Stomach (tissue), 19 donors: Measurements from ENCODE around the gene RAB27A. TPM values are rescaled to one million over a fixed set of nuclear protein-coding genes. Genes with fewer than 3 reads are reported as not detected.

Source experiments
- DNase-seq, 2 donors: peaks; one replicate each; pipeline versions ENCODE4 v3.0.0 to v3.0.0-alpha.2; 2013 to 2019
- H3K27ac ChIP-seq, 5 donors: fragments of 200-600 bp in 4 of 5; sonication (generic) in 4 of 5; one replicate each; pipeline ENCODE4 v1.5.1; 2013 to 2019; ENCODE audit warnings: mild to moderate bottlenecking in 1 of 5, moderate library complexity in 1 of 5
- H3K27me3 ChIP-seq, 3 donors: fragments of 200-600 bp; sonication (generic); one replicate each; pipeline ENCODE4 v1.5.1; 2017 to 2019; ENCODE audit warnings: mixed run types in 1 of 3
- H3K36me3 ChIP-seq, 4 donors: fragments of 200-600 bp; sonication (generic); 1 replicate in 3 of 4; 2 replicates in 1 of 4; pipeline ENCODE4 v1.5.1; 2016 to 2019
- H3K4me1 ChIP-seq, 4 donors: fragments of 200-600 bp; sonication (generic); one replicate each; pipeline ENCODE4 v1.5.1; 2016 to 2019
- H3K4me3 ChIP-seq, 4 donors: fragments of 200-600 bp; sonication (generic) in 3 of 4; one replicate each; pipeline ENCODE4 v1.5.1; 2016 to 2019; ENCODE audit warnings: mild to moderate bottlenecking in 1 of 4
- H3K9me3 ChIP-seq, 4 donors: fragments of 200-600 bp; sonication (generic); one replicate each; pipeline ENCODE4 v1.5.1; 2016 to 2019
- EP300 ChIP-seq: sonication (generic); formaldehyde crosslinking; IDR thresholded peaks from one replicate; pipeline ENCODE4 v1.6.1; 2017; ENCODE audit warnings: antibody characterized with exemption
- POLR2A ChIP-seq, 4 donors: fragments of 450-650 bp; IDR thresholded peaks; one replicate each; pipeline ENCODE4 v1.6.1; 2016; ENCODE audit warnings: antibody characterized with exemption in 4 of 4, control low read depth in 2 of 4, mild to moderate bottlenecking in 1 of 4, moderate library complexity in 1 of 4
- POLR2AphosphoS5 ChIP-seq, 3 donors: sonication (generic); formaldehyde crosslinking; IDR thresholded peaks; one replicate each; pipeline ENCODE4 v1.6.1; 2016; ENCODE audit warnings: antibody characterized with exemption in 3 of 3
- WGBS, 5 donors: extraction: QIAGEN DNeasy Blood & Tissue Kit in 3 of 5; methylation state at CpG; one replicate each; pipeline versions ENCODE4 v1.1.5 to v1.1.7; 2013 to 2018; 5-methylcytosine and 5-hydroxymethylcytosine counted together
- intact Hi-C: fragments of 100-400 bp; cut with DNase I; formaldehyde crosslinking; loops from one replicate; pipeline ENCODE4 v1.15.1; 2023; ENCODE audit warnings: low total_unique reads
- long read RNA-seq, 10 donors: transcript quantifications; one replicate each; lab custom pipeline, GENCODE V29; 2026
- polyA plus RNA-seq, 3 donors: library from polyadenylated mRNA; stranded (reverse); fragments of 200-250 nt; gene quantifications; one replicate each; pipeline ENCODE4 v1.2.3, GENCODE V29; 2013
- total RNA-seq, 5 donors: library from RNA; depleted of rRNA; stranded (reverse); fragments of >200 nt; gene quantifications; one replicate each; pipeline versions ENCODE4 v1.1.0 to v1.2.3, GENCODE V29; 2014 to 2016
- TF ChIP-seq, protein P1 (sequence below), 7 experiments: fragments of 450-650 bp in 4 of 7; fragments of 200-600 bp in 3 of 7; sonication (generic) in 3 of 7; IDR thresholded peaks; one replicate each; pipeline ENCODE4 v1.5.1; 2016 to 2019; ENCODE audit warnings: antibody characterized with exemption in 7 of 7, control low read depth in 2 of 7, mild to moderate bottlenecking in 1 of 7
- donor health status: healthy with polysubstance abuse.
- donor health status: Bipolar disorder and iron deficiency.
- donor health status: healthy.

Gene RAB27A
- total RNA-seq (10 to 100 TPM in 4 of 5 donors, 1 to 10 TPM in 1; 4.3 to 78.4 (median 56.7) TPM), polyA plus RNA-seq (100 to 1,000 TPM in 1 of 3 donors, 10 to 100 TPM in 2; 19.0 to 146 (median 59.5) TPM)
- long read RNA-seq, donor 1, partial matches to known transcripts = 0 of 3 reads
- long read RNA-seq, donor 1, other reads (novel, unspliced or antisense) = 0 of 3 reads
- long read RNA-seq, donor 2, transcript RAB27A-201 (7 exons, 3,446 nt) = major isoform, 6 of 6 reads
- long read RNA-seq, donor 2, partial matches to known transcripts = 0 of 6 reads
- long read RNA-seq, donor 2, other reads (novel, unspliced or antisense) = 0 of 6 reads
- long read RNA-seq, donor 3, partial matches to known transcripts = 0 of 2 reads
- long read RNA-seq, donor 3, other reads (novel, unspliced or antisense) = 0 of 2 reads
- long read RNA-seq, donor 4 = 0 reads
- long read RNA-seq, donor 5, transcript RAB27A-201 (7 exons, 3,446 nt) = major isoform, 5 of 5 reads
- long read RNA-seq, donor 5, partial matches to known transcripts = 0 of 5 reads
- long read RNA-seq, donor 5, other reads (novel, unspliced or antisense) = 0 of 5 reads
- long read RNA-seq, donor 6, transcript RAB27A-201 (7 exons, 3,446 nt) = major isoform, 26 of 30 reads
- long read RNA-seq, donor 6, partial matches to known transcripts = 0 of 30 reads
- long read RNA-seq, donor 6, other reads (novel, unspliced or antisense) = 0 of 30 reads
- long read RNA-seq, donor 7, transcript RAB27A-201 (7 exons, 3,446 nt) = major isoform, 7 of 9 reads
- long read RNA-seq, donor 7, partial matches to known transcripts = 0 of 9 reads
- long read RNA-seq, donor 7, other reads (novel, unspliced or antisense) = 0 of 9 reads
- long read RNA-seq, donor 8, partial matches to known transcripts = 0 of 4 reads
- long read RNA-seq, donor 8, other reads (novel, unspliced or antisense) = 0 of 4 reads
- long read RNA-seq, donor 9, partial matches to known transcripts = 0 of 5 reads
- long read RNA-seq, donor 9, other reads (novel, unspliced or antisense) = 0 of 5 reads
- long read RNA-seq, donor 10, partial matches to known transcripts = 0 of 1 reads
- long read RNA-seq, donor 10, other reads (novel, unspliced or antisense) = 0 of 1 reads

GRCh38 chr15:55289746-55290527, at the start of gene RAB27A:
TSS of gene RAB27A (minus strand) at chr15:55289813. CDS start at chr15:55234934, 54,879 bp downstream.
- intact Hi-C loops = loop anchor here (5.0 kb wide), 1 partner anchor 73 kb away; no protein-coding TSS in a partner anchor
- peak; percentile 85 to 90 for DNase-seq

DNA sequence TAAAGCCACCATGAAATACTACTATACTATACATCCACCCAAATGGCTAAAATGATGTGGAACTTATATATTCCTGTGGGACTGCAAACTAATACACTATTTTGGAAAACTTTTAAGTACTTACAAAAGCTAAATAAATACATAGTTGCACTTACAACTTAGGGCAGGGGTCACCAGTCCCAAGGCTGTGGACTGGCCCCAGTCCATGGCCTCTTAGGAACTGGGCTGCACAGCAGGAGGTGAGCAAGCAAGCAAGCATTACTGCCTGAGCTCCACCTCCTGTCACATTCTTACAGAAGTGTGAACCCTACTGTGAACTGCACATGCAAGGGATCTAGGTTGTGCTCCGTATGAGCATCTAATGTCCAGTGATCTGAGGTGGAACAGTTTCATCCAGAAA, 47.5 kb upstream of the RAB27A start:
- no peak for DNase-seq
- no peak overlapping the region for H3K27ac ChIP-seq
- WGBS, 5 donors = 90 to 100% (median 93%) methylated on average over 1 of the region's 1 CpG
- no peak overlapping the region for H3K4me3 ChIP-seq
- peaks cover 0 to 86% (median 76%) of the 10 kb centered on the region in 4 donors for H3K36me3 ChIP-seq
- no peaks in the 10 kb centered on the region for H3K27me3 ChIP-seq
- no peaks in the 10 kb centered on the region for H3K9me3 ChIP-seq
- H3K4me1 ChIP-seq = no peaks in the 10 kb centered on the region
- intact Hi-C loops = no loop called here
- TF ChIP-seq, protein P1, sequence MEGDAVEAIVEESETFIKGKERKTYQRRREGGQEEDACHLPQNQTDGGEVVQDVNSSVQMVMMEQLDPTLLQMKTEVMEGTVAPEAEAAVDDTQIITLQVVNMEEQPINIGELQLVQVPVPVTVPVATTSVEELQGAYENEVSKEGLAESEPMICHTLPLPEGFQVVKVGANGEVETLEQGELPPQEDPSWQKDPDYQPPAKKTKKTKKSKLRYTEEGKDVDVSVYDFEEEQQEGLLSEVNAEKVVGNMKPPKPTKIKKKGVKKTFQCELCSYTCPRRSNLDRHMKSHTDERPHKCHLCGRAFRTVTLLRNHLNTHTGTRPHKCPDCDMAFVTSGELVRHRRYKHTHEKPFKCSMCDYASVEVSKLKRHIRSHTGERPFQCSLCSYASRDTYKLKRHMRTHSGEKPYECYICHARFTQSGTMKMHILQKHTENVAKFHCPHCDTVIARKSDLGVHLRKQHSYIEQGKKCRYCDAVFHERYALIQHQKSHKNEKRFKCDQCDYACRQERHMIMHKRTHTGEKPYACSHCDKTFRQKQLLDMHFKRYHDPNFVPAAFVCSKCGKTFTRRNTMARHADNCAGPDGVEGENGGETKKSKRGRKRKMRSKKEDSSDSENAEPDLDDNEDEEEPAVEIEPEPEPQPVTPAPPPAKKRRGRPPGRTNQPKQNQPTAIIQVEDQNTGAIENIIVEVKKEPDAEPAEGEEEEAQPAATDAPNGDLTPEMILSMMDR (IDR thresholded peaks at IDR 0.05) = no peak

More at GRCh38 chr15:55289746-55290527, at the start of gene RAB27A:
- Histone ChIP-seq H3K27ac (peak within 1 kb of the TSS; percentile 95 to 98 (median 98)), H3K36me3 (no peaks in the 10 kb centered on the region), H3K9me3 (no peaks in the 10 kb centered on the region), H3K4me3 (peak within 1 kb of the TSS; percentile 74 to 95 (median 82)), H3K4me1 (peaks cover 14 to 47% (median 29%) of the 10 kb centered on the region in 4 donors), H3K27me3 (no peaks in the 10 kb centered on the region)
- 0 to 1% (median 0%) methylated on average over 57 to 69 of the region's 69 CpGs for WGBS, 5 donors
- TF ChIP-seq POLR2A (IDR thresholded peaks at IDR 0.05) (peak in 1 of 4 donors; percentile 35), POLR2AphosphoS5 (IDR thresholded peaks at IDR 0.05) (peak in 2 of 3 donors; percentile 56 to 60), EP300 (no peak)
- TF ChIP-seq, protein P1 (IDR thresholded peaks at IDR 0.05) = no peak

DNA sequence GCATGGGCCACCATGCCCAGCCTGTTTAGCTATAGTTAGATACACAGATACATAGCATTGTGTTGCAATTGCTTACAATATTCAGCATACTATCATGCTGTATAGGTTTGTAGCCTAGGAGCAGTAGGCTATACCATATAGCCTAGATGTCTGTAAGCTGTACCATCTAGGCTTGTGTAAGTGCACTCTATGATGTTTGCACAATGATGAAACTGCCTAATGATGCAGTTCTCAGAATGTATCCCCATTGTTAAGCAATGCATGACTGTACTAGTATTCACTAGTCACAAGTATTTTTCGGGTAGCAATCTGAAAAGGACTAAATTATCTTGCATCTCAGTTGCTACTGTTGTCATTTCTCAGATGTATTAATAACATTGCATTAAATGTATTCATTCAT, 45.4 kb upstream of the RAB27A start:
- H3K4me1 ChIP-seq = no peaks in the 10 kb centered on the region
- H3K4me3 ChIP-seq = no peak overlapping the region
- H3K27ac ChIP-seq = no peak overlapping the region
- peaks cover 4 to 96% (median 91%) of the 10 kb centered on the region in 4 donors for H3K36me3 ChIP-seq
- TF ChIP-seq EP300 (no peak), POLR2AphosphoS5 (IDR thresholded peaks at IDR 0.05) (no peak), POLR2A (IDR thresholded peaks at IDR 0.05) (no peak)
- TF ChIP-seq, protein P1 (IDR thresholded peaks at IDR 0.05) = no peak
- 93 to 100% (median 96%) methylated on average over 1 of the region's 1 CpG for WGBS, 5 donors
- H3K9me3 ChIP-seq = no peaks in the 10 kb centered on the region
- no peak for DNase-seq
- no peaks in the 10 kb centered on the region for H3K27me3 ChIP-seq
- intact Hi-C loops = no loop called here
